Tibial nerve (tissue), 4 donors: ENCODE measurements around the gene MRGPRE. TPM values are rescaled to one million over a fixed set of nuclear protein-coding genes. Genes with fewer than 3 reads are reported as not detected.

Experiments
- DNase-seq, 2 donors: peaks; one replicate each; pipeline ENCODE4 v3.0.0-alpha.2; 2019; ENCODE audit warnings: low spot score in 2 of 2
- H3K27ac ChIP-seq, 4 donors: fragments of 200-600 bp; sonication (generic) in 3 of 4; one replicate each; pipeline ENCODE4 v1.5.1; 2017 to 2019; ENCODE audit warnings: mild to moderate bottlenecking in 1 of 4
- H3K27me3 ChIP-seq, 2 donors: fragments of 200-600 bp; sonication (generic) in 1 of 2; one replicate each; pipeline versions ENCODE4 v1.5.1 to v1.6.0; 2017 to 2019
- H3K36me3 ChIP-seq, 3 donors: fragments of 200-600 bp; sonication (generic); one replicate each; pipeline ENCODE4 v1.5.1; 2018 to 2019
- H3K4me1 ChIP-seq, 4 donors: fragments of 200-600 bp; sonication (generic) in 3 of 4; one replicate each; pipeline ENCODE4 v1.5.1; 2017 to 2019
- H3K4me3 ChIP-seq, 4 donors: fragments of 200-600 bp; sonication (generic) in 3 of 4; one replicate each; pipeline ENCODE4 v1.5.1; 2017 to 2019; ENCODE audit warnings: mild to moderate bottlenecking in 1 of 4, moderate library complexity in 1 of 4
- H3K9me3 ChIP-seq, 4 donors: fragments of 200-600 bp; sonication (generic) in 3 of 4; one replicate each; pipeline ENCODE4 v1.5.1; 2017 to 2019
- CTCF ChIP-seq, 5 experiments: fragments of 200-600 bp in 3 of 5; fragments of 450-650 bp in 2 of 5; sonication (generic) in 3 of 5; IDR thresholded peaks; one replicate each; pipeline ENCODE4 v1.5.1; 2016 to 2019; ENCODE audit warnings: antibody characterized with exemption in 5 of 5, mild to moderate bottlenecking in 3 of 5, moderate library complexity in 2 of 5
- EP300 ChIP-seq, 2 donors: sonication (generic); formaldehyde crosslinking; IDR thresholded peaks; one replicate each; pipeline ENCODE4 v1.6.1; 2017; ENCODE audit warnings: antibody characterized with exemption in 2 of 2, mild to moderate bottlenecking in 1 of 2
- POLR2A ChIP-seq, 2 donors: fragments of 450-650 bp; IDR thresholded peaks; one replicate each; pipeline ENCODE4 v1.6.1; 2017; ENCODE audit warnings: antibody characterized with exemption in 2 of 2, mild to moderate bottlenecking in 2 of 2, moderate library complexity in 2 of 2
- WGBS, 2 donors: methylation state at CpG; one replicate each; pipeline ENCODE4 v1.1.5; 2018; 5-methylcytosine and 5-hydroxymethylcytosine counted together
- total RNA-seq, 4 donors: library from RNA; depleted of rRNA; stranded (reverse); fragments of >200 nt; gene quantifications; one replicate each; pipeline ENCODE4 v1.1.0, GENCODE V29; 2016

MRGPRE gene
- total RNA-seq, 4 donors from 2014 or later: 0.66 TPM; not detected in 3

- no peak overlapping the region for H3K4me3 ChIP-seq
- H3K27me3 ChIP-seq: peaks cover 0 to 46% of the 10 kb centered on the region in 2 donors
- 59 to 60% methylated on average over 24 of the region's 24 CpGs for WGBS, 2 donors
- H3K4me1 ChIP-seq: peaks cover 0 to 6% (median 2%) of the 10 kb centered on the region in 4 donors
- TF ChIP-seq EP300 (IDR thresholded peaks at IDR 0.05) (no peak), CTCF (IDR thresholded peaks at IDR 0.05) (no peak), POLR2A (IDR thresholded peaks at IDR 0.05) (no peak)
- peaks cover 0 to 21% (median 4%) of the 10 kb centered on the region in 4 donors for H3K9me3 ChIP-seq
- DNase-seq: peak in 1 of 2 donors; percentile 8
- H3K36me3 ChIP-seq: no peaks in the 10 kb centered on the region
- H3K27ac ChIP-seq: no peak overlapping the region
Observed at GRCh38 chr11:3213659-3214419, 18.4 kb downstream of the MRGPRE start.

- H3K4me1 ChIP-seq: peaks cover 0 to 18% (median 7%) of the 10 kb centered on the region in 4 donors
- DNase-seq: no peak
- H3K9me3 ChIP-seq: peaks cover 0 to 21% (median 4%) of the 10 kb centered on the region in 4 donors
- WGBS, 2 donors: 73 to 82% methylated on average over 6 of the region's 6 CpGs
- H3K36me3 ChIP-seq: no peaks in the 10 kb centered on the region
- TF ChIP-seq POLR2A (IDR thresholded peaks at IDR 0.05) (no peak), CTCF (IDR thresholded peaks at IDR 0.05) (no peak), EP300 (IDR thresholded peaks at IDR 0.05) (no peak)
- H3K27ac ChIP-seq: no peak overlapping the region
- peaks cover 0 to 17% of the 10 kb centered on the region in 2 donors for H3K27me3 ChIP-seq
- H3K4me3 ChIP-seq: no peak overlapping the region
Observed at GRCh38 chr11:3208272-3208671, 23.9 kb downstream of the MRGPRE start.

- H3K4me3 ChIP-seq: no peak overlapping the region
- 76 to 83% methylated on average over 8 of the region's 8 CpGs for WGBS, 2 donors
- peaks cover 0 to 21% (median 4%) of the 10 kb centered on the region in 4 donors for H3K9me3 ChIP-seq
- peaks cover 0 to 19% of the 10 kb centered on the region in 2 donors for H3K27me3 ChIP-seq
- no peak for TF ChIP-seq CTCF (IDR thresholded peaks at IDR 0.05)
- TF ChIP-seq EP300 (IDR thresholded peaks at IDR 0.05): no peak
- TF ChIP-seq POLR2A (IDR thresholded peaks at IDR 0.05): no peak
- peaks cover 0 to 24% (median 7%) of the 10 kb centered on the region in 4 donors for H3K4me1 ChIP-seq
- H3K36me3 ChIP-seq: no peaks in the 10 kb centered on the region
- H3K27ac ChIP-seq: no peak overlapping the region
- DNase-seq: no peak
Observed at GRCh38 chr11:3207526-3208189, 24.6 kb downstream of the MRGPRE start.

GRCh38 chr11:3206922-3207204, 25.4 kb downstream of the MRGPRE start:
- Histone ChIP-seq H3K9me3 (peaks cover 0 to 19% (median 4%) of the 10 kb centered on the region in 4 donors), H3K4me1 (peaks cover 0 to 24% (median 7%) of the 10 kb centered on the region in 4 donors), H3K27ac (no peak overlapping the region), H3K4me3 (no peak overlapping the region), H3K27me3 (peaks cover 0 to 27% of the 10 kb centered on the region in 2 donors), H3K36me3 (no peaks in the 10 kb centered on the region)
- no peak for TF ChIP-seq EP300 (IDR thresholded peaks at IDR 0.05)
- no peak for TF ChIP-seq POLR2A (IDR thresholded peaks at IDR 0.05)
- DNase-seq: no peak
- 95 to 98% methylated on average over 1 of the region's 1 CpG for WGBS, 2 donors

- DNase-seq: no peak
- H3K27ac ChIP-seq: no peak overlapping the region
- no peak overlapping the region for H3K4me3 ChIP-seq
- H3K4me1 ChIP-seq: peaks cover 0 to 24% (median 7%) of the 10 kb centered on the region in 4 donors
- peaks cover 0 to 14% (median under 1%) of the 10 kb centered on the region in 4 donors for H3K9me3 ChIP-seq
- H3K27me3 ChIP-seq: peaks cover 0 to 33% of the 10 kb centered on the region in 2 donors
- TF ChIP-seq EP300 (IDR thresholded peaks at IDR 0.05): no peak
- TF ChIP-seq CTCF (IDR thresholded peaks at IDR 0.05): no peak
- TF ChIP-seq POLR2A (IDR thresholded peaks at IDR 0.05): no peak
- no peaks in the 10 kb centered on the region for H3K36me3 ChIP-seq
- WGBS, 2 donors: 86% methylated on average over 8 of the region's 8 CpGs
Observed at GRCh38 chr11:3206156-3206921, 25.9 kb downstream of the MRGPRE start.
